GM13977 (cell line): ENCODE measurements around the gene RBFOX2.

Source experiments
- DNase-seq: peaks from one replicate; pipeline ENCODE4 v3.0.0; 2012; ENCODE audit warnings: low spot score
- in situ Hi-C: fragments of 300-500 bp; cut with MboI; formaldehyde crosslinking; loops from one replicate; pipeline ENCODE4 v1.12.0; 2022; ENCODE audit warnings: low sequenced_read_pairs, low pct_unique_long_range_greater_than_20kb, mixed read lengths, inconsistent platforms; ENCODE audit not compliant: unreplicated experiment
- TF ChIP-seq, protein P1 (sequence below): IDR thresholded peaks from 2 replicates; pipeline ENCODE4 v1.5.1; 2012; ENCODE audit warnings: mild to moderate bottlenecking, control low read depth; ENCODE audit not compliant: insufficient read depth; ENCODE audit errors: extremely low read depth, missing control alignments

Gene RBFOX2

DNA sequence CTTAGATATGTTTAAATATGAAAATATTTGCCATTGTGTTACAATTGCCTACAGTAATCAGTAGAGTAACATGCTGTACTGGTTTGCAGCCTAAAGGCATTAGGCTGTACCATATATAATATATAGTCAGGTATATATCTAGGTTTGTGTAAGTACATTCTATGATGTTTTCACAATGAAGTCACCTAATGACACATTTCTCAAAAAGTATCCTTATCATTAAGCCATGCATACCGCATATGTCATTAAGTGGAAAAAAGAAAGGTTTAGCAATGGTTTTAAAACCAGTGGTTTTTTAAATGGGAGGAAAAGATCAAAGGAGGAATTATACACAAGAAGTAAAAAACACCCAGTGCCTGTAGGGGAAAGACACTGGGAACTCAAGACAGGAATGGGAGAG is 122.7 kb downstream of the RBFOX2 start:
- in situ Hi-C loops: no loop called here
- TF ChIP-seq, protein P1, sequence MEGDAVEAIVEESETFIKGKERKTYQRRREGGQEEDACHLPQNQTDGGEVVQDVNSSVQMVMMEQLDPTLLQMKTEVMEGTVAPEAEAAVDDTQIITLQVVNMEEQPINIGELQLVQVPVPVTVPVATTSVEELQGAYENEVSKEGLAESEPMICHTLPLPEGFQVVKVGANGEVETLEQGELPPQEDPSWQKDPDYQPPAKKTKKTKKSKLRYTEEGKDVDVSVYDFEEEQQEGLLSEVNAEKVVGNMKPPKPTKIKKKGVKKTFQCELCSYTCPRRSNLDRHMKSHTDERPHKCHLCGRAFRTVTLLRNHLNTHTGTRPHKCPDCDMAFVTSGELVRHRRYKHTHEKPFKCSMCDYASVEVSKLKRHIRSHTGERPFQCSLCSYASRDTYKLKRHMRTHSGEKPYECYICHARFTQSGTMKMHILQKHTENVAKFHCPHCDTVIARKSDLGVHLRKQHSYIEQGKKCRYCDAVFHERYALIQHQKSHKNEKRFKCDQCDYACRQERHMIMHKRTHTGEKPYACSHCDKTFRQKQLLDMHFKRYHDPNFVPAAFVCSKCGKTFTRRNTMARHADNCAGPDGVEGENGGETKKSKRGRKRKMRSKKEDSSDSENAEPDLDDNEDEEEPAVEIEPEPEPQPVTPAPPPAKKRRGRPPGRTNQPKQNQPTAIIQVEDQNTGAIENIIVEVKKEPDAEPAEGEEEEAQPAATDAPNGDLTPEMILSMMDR: no peak
- DNase-seq: no peak

DNA sequence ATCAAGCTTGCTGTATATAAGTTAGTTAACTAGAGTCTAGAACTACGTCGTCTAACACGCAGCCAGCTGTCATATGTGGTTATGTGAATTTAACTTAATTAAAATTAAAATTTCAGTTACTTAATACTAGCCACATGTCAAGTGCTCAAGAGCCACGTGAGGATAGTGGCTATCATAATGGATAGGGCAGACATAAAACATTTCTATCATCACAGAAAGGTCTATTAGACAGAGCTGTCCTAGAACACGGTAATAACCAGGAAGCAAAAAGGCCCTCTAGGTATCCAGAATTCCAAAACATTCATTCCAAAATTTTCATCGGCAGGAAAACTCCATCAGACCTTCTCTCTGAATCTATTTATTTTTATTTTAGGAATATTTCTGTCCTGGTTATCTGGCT is 123.9 kb downstream of the RBFOX2 start:
- no peak for DNase-seq
- TF ChIP-seq, protein P1: no peak
- in situ Hi-C loops: no loop called here

DNA sequence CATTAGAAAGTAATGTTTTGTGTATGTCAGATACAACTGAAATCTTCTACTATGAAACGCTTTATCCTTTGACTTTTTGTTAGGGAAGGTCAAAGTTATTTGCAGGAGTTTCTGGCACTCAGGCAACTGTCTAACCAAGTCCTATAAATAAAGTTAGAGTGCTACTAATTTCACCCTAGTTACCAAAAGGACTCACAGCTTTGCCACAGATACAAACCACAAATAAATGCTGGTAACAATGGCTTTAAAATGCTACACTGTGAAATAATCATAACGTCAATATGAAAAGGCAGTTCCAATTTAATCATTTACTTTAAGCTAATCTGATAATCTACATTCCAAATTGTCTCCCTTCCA is 124.3 kb downstream of the RBFOX2 start:
- TF ChIP-seq, protein P1: no peak
- DNase-seq: no peak
- in situ Hi-C loops: no loop called here

- TF ChIP-seq, protein P1: no peak
- in situ Hi-C loops: no loop called here
- DNase-seq: no peak
Observed at GRCh38 chr22:35903571-35904335, 124.9 kb downstream of the RBFOX2 start.

DNA sequence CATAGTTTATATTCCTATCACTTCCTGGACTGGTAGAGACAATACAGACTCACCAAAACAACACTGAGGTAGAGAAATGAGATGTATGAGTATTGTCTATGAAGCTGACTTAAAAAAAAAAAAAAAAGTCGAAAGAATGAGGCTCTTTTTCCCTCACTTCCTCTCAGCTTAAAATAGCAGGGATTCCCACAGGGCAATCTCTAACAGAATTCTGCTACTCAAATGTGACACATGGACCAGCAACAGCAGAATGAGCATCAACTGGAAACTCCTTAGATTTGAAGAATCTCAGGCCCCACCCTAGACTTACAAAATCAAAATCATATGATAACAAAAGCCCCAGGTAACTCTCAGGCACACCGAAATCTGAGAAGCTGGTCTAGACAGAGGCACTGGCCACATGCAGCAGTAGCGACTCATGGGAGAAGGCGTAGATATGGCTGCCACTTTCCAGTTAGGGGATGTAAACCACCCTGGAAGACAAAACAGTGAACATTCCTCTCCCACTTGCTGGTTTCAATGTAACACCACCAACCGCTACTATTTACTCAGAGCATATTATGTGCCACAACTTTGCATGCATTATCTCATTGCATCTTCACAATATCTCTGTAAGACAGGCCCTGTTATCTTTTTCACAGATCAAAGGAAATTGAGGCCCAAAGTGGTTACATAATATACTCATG is 128.0 kb downstream of the RBFOX2 start:
- in situ Hi-C loops: no loop called here
- TF ChIP-seq, protein P1: no peak
- no peak for DNase-seq

GRCh38 chr22:35899736-35900135 is 128.9 kb downstream of the RBFOX2 start:
- TF ChIP-seq, protein P1: no peak
- in situ Hi-C loops: no loop called here
- no peak for DNase-seq
